Measurements from ENCODE around the gene MACROH2A1.

MACROH2A1 gene

GRCh38 chr5:135388860-135389435 lies 10.1 kb downstream of the MACROH2A1 start:
- Mint-ChIP-seq H3K4me1 (peaks cover 30% of the 10 kb centered on the region), H3K36me3 (ENCODE audit: low read depth) (peaks cover 47% of the 10 kb centered on the region), H3K9me3 (no peaks in the 10 kb centered on the region), H3K27ac (no peak overlapping the region), H3K27me3 (ENCODE audit: low read depth) (no peaks in the 10 kb centered on the region), H3K4me3 (no peak overlapping the region)
- no peak for TF ChIP-seq CTCF (IDR thresholded peaks at IDR 0.05; ENCODE audit: unreplicated experiment in 3 of 3)

DNA sequence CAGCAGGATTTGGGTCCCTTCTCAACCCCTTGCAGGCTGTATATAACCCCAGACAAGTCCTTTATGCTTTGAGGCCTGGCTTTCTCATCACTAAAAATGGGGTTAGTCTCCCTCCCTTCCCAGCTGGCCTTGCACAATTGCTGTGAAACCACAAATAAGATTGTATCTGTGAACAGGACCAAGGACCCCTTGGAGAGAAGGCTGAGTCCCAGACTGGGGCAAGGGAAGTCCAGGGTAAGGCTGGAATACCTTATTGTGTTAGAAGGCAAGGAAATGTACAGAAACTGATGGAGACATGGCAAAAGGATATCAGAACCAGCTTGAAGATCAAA lies 11.4 kb downstream of the MACROH2A1 start:
- no peak for TF ChIP-seq CTCF (IDR thresholded peaks at IDR 0.05; ENCODE audit: unreplicated experiment in 3 of 3)
- Mint-ChIP-seq H3K27ac (no peak overlapping the region), H3K4me1 (peaks cover 30% of the 10 kb centered on the region), H3K9me3 (no peaks in the 10 kb centered on the region), H3K27me3 (ENCODE audit: low read depth) (no peaks in the 10 kb centered on the region), H3K4me3 (no peak overlapping the region), H3K36me3 (ENCODE audit: low read depth) (peaks cover 53% of the 10 kb centered on the region)

DNA sequence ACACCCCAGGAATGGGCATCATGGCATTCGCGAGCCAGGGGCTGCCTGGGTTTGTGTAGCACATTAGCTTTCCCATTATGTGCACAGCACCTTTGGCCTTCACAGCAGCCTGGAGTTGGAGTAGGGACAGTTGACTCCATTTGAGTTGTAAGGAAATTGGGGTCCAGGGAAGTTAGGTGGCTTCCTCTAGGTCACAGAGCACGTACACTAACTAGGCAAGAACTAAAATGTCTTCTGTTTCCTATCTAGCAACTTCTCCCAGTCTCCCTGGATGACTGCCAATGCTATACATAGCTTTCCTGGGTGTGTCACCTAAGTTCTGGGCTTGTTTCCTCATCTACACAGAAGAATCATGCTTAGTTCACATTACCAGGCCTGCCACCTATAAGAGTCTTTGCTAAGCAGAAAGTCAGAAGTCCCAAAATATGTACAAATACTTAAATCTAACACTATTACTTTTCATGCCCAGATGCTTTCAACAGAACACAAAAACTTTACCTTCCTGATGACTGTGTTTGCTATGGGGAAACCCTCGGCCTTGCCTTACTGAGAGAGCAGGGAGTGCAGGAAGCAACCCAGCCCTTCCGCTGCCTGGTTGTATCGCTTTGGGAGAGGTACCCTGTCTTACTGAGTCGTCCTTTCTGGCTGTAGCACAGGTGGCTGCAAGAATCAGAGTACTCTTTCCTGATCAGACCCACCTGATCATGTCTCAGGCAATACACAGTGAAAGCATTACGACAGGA lies 12.0 kb downstream of the MACROH2A1 start:
- no peak for TF ChIP-seq CTCF (IDR thresholded peaks at IDR 0.05; ENCODE audit: unreplicated experiment in 3 of 3)
- Mint-ChIP-seq H3K4me3 (no peak overlapping the region), H3K27ac (no peak overlapping the region), H3K36me3 (ENCODE audit: low read depth) (peaks cover 56% of the 10 kb centered on the region), H3K27me3 (ENCODE audit: low read depth) (no peaks in the 10 kb centered on the region), H3K9me3 (no peaks in the 10 kb centered on the region), H3K4me1 (peaks cover 24% of the 10 kb centered on the region)

DNA sequence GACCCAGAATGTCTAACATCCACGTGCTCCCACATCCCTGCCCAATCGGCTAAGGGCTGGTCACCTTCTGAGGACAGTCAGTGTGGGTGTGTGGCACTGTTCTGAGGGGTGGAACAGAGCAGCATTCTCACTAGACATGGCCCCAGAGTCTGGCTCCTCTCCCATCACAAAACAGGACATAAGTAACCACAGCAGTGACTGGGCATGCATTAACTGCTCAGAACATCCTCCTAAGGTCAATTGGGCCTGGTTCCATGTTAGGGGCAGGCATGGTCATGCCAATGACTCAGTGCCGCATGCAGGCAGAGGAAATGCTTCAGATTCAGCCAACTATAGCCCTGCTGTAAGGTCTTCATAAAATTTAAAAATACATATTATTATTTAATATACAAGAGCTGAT lies 12.9 kb downstream of the MACROH2A1 start:
- Mint-ChIP-seq H3K4me1 (peaks cover 15% of the 10 kb centered on the region), H3K36me3 (ENCODE audit: low read depth) (peaks cover 65% of the 10 kb centered on the region), H3K4me3 (no peak overlapping the region), H3K9me3 (no peaks in the 10 kb centered on the region), H3K27ac (no peak overlapping the region), H3K27me3 (ENCODE audit: low read depth) (no peaks in the 10 kb centered on the region)
- TF ChIP-seq CTCF (IDR thresholded peaks at IDR 0.05; ENCODE audit: unreplicated experiment in 3 of 3) = no peak

- Mint-ChIP-seq H3K36me3 (ENCODE audit: low read depth) (peaks cover 70% of the 10 kb centered on the region), H3K4me3 (no peak overlapping the region), H3K27ac (no peak overlapping the region), H3K4me1 (peaks cover 14% of the 10 kb centered on the region), H3K27me3 (ENCODE audit: low read depth) (no peaks in the 10 kb centered on the region), H3K9me3 (no peaks in the 10 kb centered on the region)
- TF ChIP-seq CTCF (IDR thresholded peaks at IDR 0.05; ENCODE audit: unreplicated experiment in 3 of 3) = no peak
These were observed 13.5 kb downstream of the MACROH2A1 start for GRCh38 chr5:135385576-135385975.

- no peak overlapping the region for H3K4me3 Mint-ChIP-seq
- no peak for TF ChIP-seq CTCF (IDR thresholded peaks at IDR 0.05; ENCODE audit: unreplicated experiment in 3 of 3)
- no peaks in the 10 kb centered on the region for H3K27me3 Mint-ChIP-seq (ENCODE audit: low read depth)
- peaks cover 19% of the 10 kb centered on the region for H3K4me1 Mint-ChIP-seq
- peaks cover 74% of the 10 kb centered on the region for H3K36me3 Mint-ChIP-seq (ENCODE audit: low read depth)
- H3K27ac Mint-ChIP-seq = no peak overlapping the region
- H3K9me3 Mint-ChIP-seq = no peaks in the 10 kb centered on the region
These were observed 14.1 kb downstream of the MACROH2A1 start for GRCh38 chr5:135384898-135385297.
